ENCODE measurements around the gene TBX21. TPM values are rescaled to one million over a fixed set of nuclear protein-coding genes. Genes with fewer than 3 reads are reported as not detected.

Gene TBX21
- polyA plus RNA-seq, 1 donor from 2014 or later, result not detected

- Histone ChIP-seq H3K4me3 (ENCODE audit: low read length) (no peak overlapping the region), H3K9ac (ENCODE audit: low read length) (no peak overlapping the region), H3K36me3 (ENCODE audit: insufficient read depth, low read length) (no peaks in the 10 kb centered on the region), H3K4me2 (ENCODE audit: low read length) (no peak overlapping the region), H4K20me1 (ENCODE audit: insufficient read depth) (no peaks in the 10 kb centered on the region), H3K79me2 (replicated peaks; ENCODE audit: insufficient read depth, low read length) (no peaks in the 10 kb centered on the region), H3K27me3 (ENCODE audit: insufficient read depth, low read depth, low read length) (no peaks in the 10 kb centered on the region), H3K9me3 (ENCODE audit: low read length) (no peaks in the 10 kb centered on the region), H3K27ac (ENCODE audit: low read length) (no peak overlapping the region), H3K9me2 (ENCODE audit: insufficient read depth, low read length) (no peaks in the 10 kb centered on the region), H2AFZ (ENCODE audit: low read depth, low read length) (no peak overlapping the region), H3F3A (ENCODE audit: insufficient read depth, low read length, poor library complexity, severe bottlenecking) (no peaks in the 10 kb centered on the region)
- TF ChIP-seq TAF1 (IDR thresholded peaks at IDR 0.05; ENCODE audit: low read depth), result no peak
- TF ChIP-seq REST (IDR thresholded peaks at IDR 0.05; ENCODE audit: borderline replicate concordance), result no peak
- no peak for TF ChIP-seq SMC3 (conservative IDR thresholded peaks at IDR 0.05; ENCODE audit: poor library complexity)
- no peak for TF ChIP-seq EZH2 (IDR thresholded peaks at IDR 0.05; ENCODE audit: borderline replicate concordance, insufficient read depth, low read length, poor library complexity, severe bottlenecking)
- no peak for TF ChIP-seq CTCF (IDR thresholded peaks at IDR 0.05; ENCODE audit: poor library complexity, severe bottlenecking)
- TF ChIP-seq RAD21 (conservative IDR thresholded peaks at IDR 0.05), result no peak
- TF ChIP-seq EP300 (conservative IDR thresholded peaks at IDR 0.05; ENCODE audit: poor library complexity, severe bottlenecking), result no peak
- TF ChIP-seq MXI1 (conservative IDR thresholded peaks at IDR 0.05; ENCODE audit: poor library complexity, severe bottlenecking), result no peak
Observed at GRCh38 chr17:47687328-47687690, 45.7 kb upstream of the TBX21 start.

GRCh38 chr17:47687748-47688147 is 45.3 kb upstream of the TBX21 start:
- Histone ChIP-seq H3K4me3 (ENCODE audit: low read length) (no peak overlapping the region), H3K4me2 (ENCODE audit: low read length) (no peak overlapping the region), H4K20me1 (ENCODE audit: insufficient read depth) (no peaks in the 10 kb centered on the region), H3K36me3 (ENCODE audit: insufficient read depth, low read length) (no peaks in the 10 kb centered on the region), H3K27me3 (ENCODE audit: insufficient read depth, low read depth, low read length) (no peaks in the 10 kb centered on the region), H3K27ac (ENCODE audit: low read length) (no peak overlapping the region), H3K79me2 (replicated peaks; ENCODE audit: insufficient read depth, low read length) (no peaks in the 10 kb centered on the region), H3K9ac (ENCODE audit: low read length) (no peak overlapping the region), H3K9me3 (ENCODE audit: low read length) (no peaks in the 10 kb centered on the region), H3K9me2 (ENCODE audit: insufficient read depth, low read length) (no peaks in the 10 kb centered on the region), H2AFZ (ENCODE audit: low read depth, low read length) (no peak overlapping the region), H3F3A (ENCODE audit: insufficient read depth, low read length, poor library complexity, severe bottlenecking) (no peaks in the 10 kb centered on the region)
- TF ChIP-seq SMC3 (conservative IDR thresholded peaks at IDR 0.05; ENCODE audit: poor library complexity), result no peak
- no peak for TF ChIP-seq EZH2 (IDR thresholded peaks at IDR 0.05; ENCODE audit: borderline replicate concordance, insufficient read depth, low read length, poor library complexity, severe bottlenecking)
- no peak for TF ChIP-seq REST (IDR thresholded peaks at IDR 0.05; ENCODE audit: borderline replicate concordance)
- TF ChIP-seq POLR2AphosphoS5 (IDR thresholded peaks at IDR 0.05), result peak; percentile 9
- TF ChIP-seq MXI1 (conservative IDR thresholded peaks at IDR 0.05; ENCODE audit: poor library complexity, severe bottlenecking), result no peak
